HepG2 (cell line): ENCODE results near the gene WDR76. TPM values are rescaled to one million over a fixed set of nuclear protein-coding genes. Genes with fewer than 3 reads are reported as not detected.

ENCODE experiments used
- AHR ChIP-seq: IDR thresholded peaks from 2 replicates; pipeline ENCODE4 v1.6.1; 2018; ENCODE audit warnings: missing genetic modification reagents, missing compliant biosample characterization
- ARID3A ChIP-seq: IDR thresholded peaks from 2 replicates; pipeline ENCODE4 v1.6.1; 2012; ENCODE audit warnings: low read depth, low read length, improper control_type of control experiment
- ATF2 ChIP-seq: sonication (generic); formaldehyde crosslinking; IDR thresholded peaks from 2 replicates; pipeline ENCODE4 v1.4.0; 2020; ENCODE audit warnings: missing genetic modification reagents
- CHD2 ChIP-seq: IDR thresholded peaks from 2 replicates; pipeline ENCODE4 v1.6.1; 2011; ENCODE audit warnings: low read depth, low read length, improper control_type of control experiment
- EP300 ChIP-seq, 3 experiments: sonication (generic) in 1 of 3; formaldehyde crosslinking in 1 of 3; IDR thresholded peaks; 2 replicates each; pipeline versions ENCODE4 v1.5.1 to v1.6.1; 2011 to 2020; ENCODE audit warnings: low read depth in 2 of 3, low read length in 2 of 3, borderline replicate concordance in 1 of 3, improper control_type of control experiment in 1 of 3, mild to moderate bottlenecking in 1 of 3, missing genetic modification reagents in 1 of 3, moderate library complexity in 1 of 3
- GMEB1 ChIP-seq: sonication (generic); formaldehyde crosslinking; IDR thresholded peaks from 2 replicates; pipeline ENCODE4 v1.5.1; 2020; ENCODE audit warnings: missing genetic modification reagents, mild to moderate bottlenecking, borderline replicate concordance
- GZF1 ChIP-seq: sonication (generic); formaldehyde crosslinking; IDR thresholded peaks from 2 replicates; pipeline ENCODE4 v1.5.1; 2020; ENCODE audit warnings: mild to moderate bottlenecking, missing genetic modification reagents
- HHEX ChIP-seq: IDR thresholded peaks from 2 replicates; pipeline ENCODE4 v1.6.1; 2016; ENCODE audit warnings: control low read depth
- HOXA3 ChIP-seq: sonication (generic); formaldehyde crosslinking; IDR thresholded peaks from 2 replicates; pipeline ENCODE4 v1.5.0; 2020; ENCODE audit warnings: missing genetic modification reagents
- JARID2 ChIP-seq: sonication (generic); formaldehyde crosslinking; IDR thresholded peaks from 2 replicates; pipeline ENCODE4 v1.8.1; 2023; ENCODE audit warnings: missing genetic modification reagents, inconsistent platforms; ENCODE audit not compliant: insufficient replicate concordance
- KMT2B ChIP-seq: IDR thresholded peaks from 2 replicates; pipeline ENCODE4 v1.6.1; 2016; ENCODE audit warnings: missing genetic modification reagents, missing compliant biosample characterization
- POGZ ChIP-seq: sonication (generic); formaldehyde crosslinking; IDR thresholded peaks from 2 replicates; pipeline ENCODE4 v1.4.0; 2020; ENCODE audit warnings: mild to moderate bottlenecking, missing genetic modification reagents
- PRPF4 ChIP-seq: fragments of 200-400 bp; formaldehyde crosslinking; IDR thresholded peaks from 2 replicates; pipeline ENCODE4 v1.6.1; 2016; ENCODE audit warnings: low read length, low read depth; ENCODE audit not compliant: poor library complexity, severe bottlenecking
- RBFOX2 ChIP-seq: fragments of 200-400 bp; formaldehyde crosslinking; IDR thresholded peaks from 2 replicates; pipeline ENCODE4 v1.6.1; 2017; ENCODE audit warnings: low read depth, mild to moderate bottlenecking, low read length
- ZNF12 ChIP-seq: sonication (generic); formaldehyde crosslinking; IDR thresholded peaks from 2 replicates; pipeline ENCODE4 v1.5.0; 2020; ENCODE audit warnings: missing genetic modification reagents
- ZNF20 ChIP-seq: sonication (generic); formaldehyde crosslinking; IDR thresholded peaks from 2 replicates; pipeline ENCODE4 v1.4.0; 2020; ENCODE audit warnings: mild to moderate bottlenecking, moderate library complexity, missing genetic modification reagents
- ZNF292 ChIP-seq: sonication (generic); formaldehyde crosslinking; IDR thresholded peaks from 2 replicates; pipeline ENCODE4 v1.8.1; 2022; ENCODE audit warnings: mild to moderate bottlenecking, low read depth, missing genetic modification reagents, borderline replicate concordance
- ZNF432 ChIP-seq: sonication (generic); formaldehyde crosslinking; IDR thresholded peaks from 2 replicates; pipeline ENCODE4 v1.5.0; 2020; ENCODE audit warnings: missing genetic modification reagents, mild to moderate bottlenecking, borderline replicate concordance
- ZNF543 ChIP-seq: sonication (generic); formaldehyde crosslinking; IDR thresholded peaks from 2 replicates; pipeline ENCODE4 v1.4.0; 2020; ENCODE audit warnings: mild to moderate bottlenecking, missing genetic modification reagents
- ZNF567 ChIP-seq: sonication (generic); formaldehyde crosslinking; IDR thresholded peaks from 2 replicates; pipeline ENCODE4 v1.8.1; 2023; ENCODE audit warnings: mild to moderate bottlenecking, missing genetic modification reagents, borderline replicate concordance
- ZNF784 ChIP-seq: sonication (generic); formaldehyde crosslinking; IDR thresholded peaks from 2 replicates; pipeline ENCODE4 v1.5.1; 2020; ENCODE audit warnings: missing genetic modification reagents, mild to moderate bottlenecking, borderline replicate concordance
- polyA plus RNA-seq, 8 experiments: library from polyadenylated mRNA; depleted of rRNA in 3 of 8; stranded (reverse) in 7 of 8; unstranded in 1 of 8; fragments of >200 nt; fragmentation: Illumina TruSeq in 4 of 8; extraction: Trizol in 4 of 8; gene quantifications; 2 replicates each; pipeline versions ENCODE4 v1.2.1 to v1.2.3, GENCODE V29; 2011 to 2016; ENCODE audit warnings: low read depth in 4 of 8, missing spikeins in 1 of 8, mixed read lengths in 1 of 8; ENCODE audit not compliant: insufficient read depth in 1 of 8
- total RNA-seq, 5 experiments: library from RNA; depleted of rRNA; stranded (reverse); fragments of >200 nt; fragmentation: Illumina TruSeq; extraction: Trizol; gene quantifications; 2 replicates each; pipeline ENCODE4 v1.2.3, GENCODE V29; 2016; ENCODE audit warnings: low read depth in 1 of 5

Gene WDR76
- total and polyA plus RNA-seq, 2 of the 13 experiments (the other 11 are each of a cell fraction or from before 2014, with no cell fraction given): 1.1 to 9.7 TPM

- peak; percentile 73 for TF ChIP-seq ATF2
- TF ChIP-seq PRPF4: no peak
- no peak for TF ChIP-seq CHD2
- peak; percentile 81 for TF ChIP-seq POGZ (CRISPR knock-in tag)
- 0 out of 2 replicates have a peak, but pooled peaks have one; percentile 48 for TF ChIP-seq ZNF292 (CRISPR knock-in tag)
- TF ChIP-seq ZNF567 (CRISPR knock-in tag): no peak
- TF ChIP-seq GZF1 (CRISPR knock-in tag): peak; percentile 24; the same call in 1 of the 2 replicates
- TF ChIP-seq ZNF543 (CRISPR knock-in tag): 0 out of 2 replicates have a peak, but pooled peaks have one; percentile 25
- TF ChIP-seq GMEB1 (CRISPR knock-in tag): peak; percentile 90
- TF ChIP-seq HOXA3 (CRISPR knock-in tag): peak; percentile 91
- TF ChIP-seq ARID3A: no peak
- no peak for TF ChIP-seq ZNF432 (CRISPR knock-in tag)
- no peak for TF ChIP-seq EP300 (IDR thresholded peaks at IDR 0.05; ENCODE audit: low read depth in 2 of 2, low read length in 2 of 2)
- TF ChIP-seq EP300 (CRISPR knock-in tag; IDR thresholded peaks at IDR 0.05; ENCODE audit: borderline replicate concordance): no peak
- peak; percentile 50; the same call in 1 of the 2 replicates for TF ChIP-seq RBFOX2
- TF ChIP-seq ZNF12: no peak; the same call in 1 of the 2 replicates
- no peak for TF ChIP-seq HHEX (CRISPR knock-in tag)
- TF ChIP-seq AHR (CRISPR knock-in tag): no peak
- no peak for TF ChIP-seq ZNF20 (CRISPR knock-in tag)
- TF ChIP-seq JARID2 (CRISPR knock-in tag): no peak
- TF ChIP-seq ZNF784: no peak
- TF ChIP-seq KMT2B: peak; percentile 97
Measured at GRCh38 chr15:43824302-43825246, 2.2 kb upstream of the WDR76 start, which contains the start of gene MFAP1 (continued).
